ENCODE measurements around the gene FZD8.
"Not testable (repeated sequence)": the region's sequence is repeated elsewhere in the genome, so short reads cannot be mapped to it uniquely, and the experiment has no call there.

The FZD8 gene, protein sequence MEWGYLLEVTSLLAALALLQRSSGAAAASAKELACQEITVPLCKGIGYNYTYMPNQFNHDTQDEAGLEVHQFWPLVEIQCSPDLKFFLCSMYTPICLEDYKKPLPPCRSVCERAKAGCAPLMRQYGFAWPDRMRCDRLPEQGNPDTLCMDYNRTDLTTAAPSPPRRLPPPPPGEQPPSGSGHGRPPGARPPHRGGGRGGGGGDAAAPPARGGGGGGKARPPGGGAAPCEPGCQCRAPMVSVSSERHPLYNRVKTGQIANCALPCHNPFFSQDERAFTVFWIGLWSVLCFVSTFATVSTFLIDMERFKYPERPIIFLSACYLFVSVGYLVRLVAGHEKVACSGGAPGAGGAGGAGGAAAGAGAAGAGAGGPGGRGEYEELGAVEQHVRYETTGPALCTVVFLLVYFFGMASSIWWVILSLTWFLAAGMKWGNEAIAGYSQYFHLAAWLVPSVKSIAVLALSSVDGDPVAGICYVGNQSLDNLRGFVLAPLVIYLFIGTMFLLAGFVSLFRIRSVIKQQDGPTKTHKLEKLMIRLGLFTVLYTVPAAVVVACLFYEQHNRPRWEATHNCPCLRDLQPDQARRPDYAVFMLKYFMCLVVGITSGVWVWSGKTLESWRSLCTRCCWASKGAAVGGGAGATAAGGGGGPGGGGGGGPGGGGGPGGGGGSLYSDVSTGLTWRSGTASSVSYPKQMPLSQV

DNA sequence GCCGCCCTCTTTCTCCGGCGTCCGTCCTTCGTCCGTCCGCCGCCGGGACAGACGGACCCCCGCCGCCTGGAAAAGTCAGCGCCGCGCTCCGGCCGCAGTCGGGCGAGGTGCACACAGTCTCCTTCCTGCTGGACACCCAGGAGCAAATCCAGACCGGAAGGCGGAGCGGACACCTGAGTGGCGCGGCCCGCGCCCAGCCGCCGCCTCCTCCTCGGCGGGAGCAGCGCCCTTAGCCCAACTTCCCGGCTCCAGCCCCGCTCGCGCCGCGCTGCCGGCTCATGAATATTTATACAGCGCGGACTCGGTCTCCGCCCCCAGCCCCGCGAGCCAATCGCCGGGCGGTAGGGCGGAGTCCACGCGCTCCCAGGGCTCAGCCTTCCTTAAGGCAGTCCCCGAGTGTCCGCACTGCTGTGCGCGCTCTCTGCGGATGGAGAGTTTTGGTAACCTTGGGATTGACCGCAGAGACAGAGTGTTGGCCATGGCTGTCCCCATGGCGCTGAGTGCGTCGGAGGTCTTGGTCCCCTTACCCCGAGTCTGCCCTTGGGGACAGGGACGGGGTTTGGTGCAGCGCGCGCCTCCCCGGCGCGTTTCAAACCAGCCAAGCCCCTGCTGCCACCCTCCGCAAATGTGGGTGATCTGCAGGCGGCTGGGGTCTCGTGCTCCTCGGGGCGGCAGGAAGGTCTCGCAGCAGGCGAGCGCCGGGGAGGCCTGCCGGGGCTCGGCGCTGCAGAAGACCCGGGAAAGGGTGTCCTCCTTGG, at the start of gene FZD8:
TSS of gene FZD8 (minus strand) at position 262 of the 758 bp plus-strand sequence. CDS start 867 bp downstream, outside the sequence.
- peak; percentile 91 for DNase-seq

DNA sequence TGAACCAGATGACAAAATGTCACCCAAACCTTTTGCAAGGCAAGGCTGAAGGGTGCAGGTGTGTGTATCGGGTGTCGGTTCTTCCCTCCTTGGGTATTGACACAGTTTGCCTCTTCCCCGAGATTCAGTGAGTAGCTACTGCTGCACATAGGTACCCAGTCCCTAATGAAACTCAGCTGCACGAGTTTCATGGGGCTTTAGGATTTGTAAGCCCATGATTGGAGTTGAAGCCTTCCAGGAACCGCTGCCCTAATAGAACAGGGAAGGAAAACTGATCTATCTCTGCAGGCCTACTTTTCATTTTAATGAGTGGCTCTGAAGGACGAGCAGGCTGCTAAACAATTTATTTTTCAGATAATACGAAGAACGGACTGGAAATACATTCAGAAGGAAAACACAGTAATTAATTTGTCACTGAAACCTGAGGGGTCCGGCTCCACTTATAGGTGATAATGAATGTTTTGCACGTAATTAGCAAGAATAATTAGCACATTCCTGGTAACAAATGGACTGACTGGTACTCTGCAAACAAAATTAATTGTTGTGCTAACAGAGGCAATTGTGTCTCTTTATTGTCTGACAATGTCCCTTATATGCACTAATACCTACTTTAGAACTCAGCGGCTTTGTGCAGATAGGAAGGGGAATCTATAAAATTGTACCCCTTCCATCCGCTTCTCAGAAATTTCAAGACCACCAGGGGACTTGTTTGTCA, 49.6 kb upstream of the FZD8 start:
- no peak for DNase-seq

DNA sequence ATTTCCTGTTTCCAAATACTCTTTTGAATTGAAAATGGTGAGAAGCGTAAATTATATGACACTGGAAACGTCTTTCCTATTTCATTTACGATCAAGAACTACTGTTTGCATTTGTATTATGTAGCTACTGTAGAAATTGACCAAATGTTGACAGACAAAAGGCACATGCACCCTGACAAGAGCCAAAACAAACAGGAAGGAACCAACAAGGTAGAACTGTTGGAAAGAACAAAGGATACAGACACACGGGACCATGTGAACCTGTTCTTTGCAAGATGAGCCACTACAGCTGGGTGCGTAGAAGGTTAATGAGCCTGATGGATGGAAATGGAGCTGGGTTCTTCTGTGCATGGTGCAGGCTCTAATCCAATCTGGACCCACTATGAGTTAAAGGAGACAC, 48.4 kb upstream of the FZD8 start:
- peak; percentile 86 for DNase-seq

DNA sequence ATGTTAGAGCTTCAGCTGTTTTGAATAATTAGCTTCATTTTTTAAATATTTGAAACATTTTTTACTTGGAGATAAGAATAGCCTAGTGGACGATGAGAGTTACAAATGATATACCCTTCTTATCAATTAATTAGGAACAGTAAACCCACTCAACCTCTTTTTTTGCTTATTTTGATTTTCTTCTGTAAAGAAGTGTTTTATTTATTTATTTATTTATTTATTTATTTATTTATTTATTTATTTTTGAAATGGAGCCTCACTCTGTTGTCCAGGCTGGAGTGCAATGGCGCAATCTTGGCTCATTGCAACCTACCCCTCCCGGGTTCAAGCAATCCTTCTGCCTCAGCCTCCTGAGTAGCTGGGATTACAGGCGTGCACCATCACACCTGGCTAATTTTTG, 43.8 kb upstream of the FZD8 start:
- DNase-seq: not testable (repeated sequence)

DNA sequence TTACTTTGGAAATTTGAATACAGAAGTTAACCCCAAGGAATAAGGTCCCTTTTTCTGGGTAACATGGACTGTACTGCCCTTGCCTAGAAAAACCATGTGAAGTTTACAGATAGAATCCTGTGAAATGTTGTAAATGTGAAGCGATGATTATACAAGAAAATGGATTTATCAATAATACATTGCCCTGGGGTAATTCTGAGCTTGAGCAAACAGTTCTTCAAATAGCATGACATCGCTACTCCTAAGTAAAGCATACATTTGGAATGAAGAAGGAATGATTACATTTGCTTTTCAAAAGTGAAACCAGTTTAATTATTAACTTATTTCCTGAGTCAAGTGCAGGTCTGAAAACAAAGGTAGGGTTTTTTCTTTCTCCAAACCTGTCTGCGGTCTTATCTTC, 43.3 kb upstream of the FZD8 start:
- DNase-seq: no peak

DNA sequence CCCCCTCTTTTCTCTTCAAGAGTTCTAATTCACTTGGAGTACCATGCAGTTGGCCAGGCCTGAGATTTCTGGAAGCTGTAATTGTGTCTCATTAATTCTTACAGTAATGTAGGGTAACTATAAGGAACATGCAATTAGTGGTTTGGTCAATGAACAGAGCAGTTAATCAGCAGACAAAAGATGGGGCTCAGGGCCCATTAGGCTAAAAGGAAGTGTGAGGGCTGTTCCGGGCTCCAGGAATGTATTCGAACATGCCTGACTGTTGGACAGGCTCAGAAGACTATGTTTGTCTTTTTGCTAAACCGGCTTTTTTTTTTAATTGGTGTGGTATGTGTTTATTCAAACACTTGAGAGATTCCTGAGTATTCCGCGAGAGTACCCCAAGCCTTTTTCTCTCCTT, 42.5 kb upstream of the FZD8 start:
- DNase-seq: no peak

DNA sequence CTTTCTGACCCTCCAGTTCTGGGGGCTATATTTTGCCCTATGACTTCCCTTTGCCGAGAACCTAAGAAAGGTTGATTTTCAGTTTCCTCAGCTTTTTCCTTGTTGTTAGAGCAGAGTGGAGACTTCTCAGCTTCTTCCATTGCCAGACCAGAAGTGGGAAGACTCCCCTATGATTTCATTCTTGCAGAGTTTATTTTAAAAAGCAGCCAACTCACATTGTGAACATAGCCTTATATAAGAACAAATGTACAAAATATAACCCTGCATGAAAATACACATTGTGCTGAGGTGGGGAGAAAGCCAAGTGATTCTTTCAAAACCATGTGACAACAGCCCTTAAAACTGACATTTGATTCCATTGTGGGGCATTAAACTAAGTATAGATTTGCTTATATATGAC, 33.8 kb upstream of the FZD8 start:
- no peak for DNase-seq

DNA sequence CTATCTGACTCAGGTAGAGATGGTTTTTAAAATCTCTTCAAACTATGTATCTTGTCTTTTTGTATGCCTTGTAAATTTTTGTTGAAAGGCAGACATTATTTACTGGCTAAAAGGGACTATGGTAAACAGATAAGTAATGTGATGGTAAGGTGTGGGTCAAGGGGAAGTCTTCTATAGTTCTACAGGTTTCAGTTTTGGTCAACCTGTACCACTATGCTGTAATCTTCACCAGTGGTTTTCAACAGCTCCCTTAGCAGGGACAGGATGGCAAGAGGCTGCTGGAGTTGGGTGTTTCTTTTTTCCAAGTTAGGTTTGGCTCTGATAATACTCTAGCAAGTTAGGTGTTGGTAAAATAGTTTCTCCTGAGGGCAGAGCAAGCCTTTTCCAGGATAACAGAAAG, 32.7 kb upstream of the FZD8 start:
- DNase-seq: no peak

DNA sequence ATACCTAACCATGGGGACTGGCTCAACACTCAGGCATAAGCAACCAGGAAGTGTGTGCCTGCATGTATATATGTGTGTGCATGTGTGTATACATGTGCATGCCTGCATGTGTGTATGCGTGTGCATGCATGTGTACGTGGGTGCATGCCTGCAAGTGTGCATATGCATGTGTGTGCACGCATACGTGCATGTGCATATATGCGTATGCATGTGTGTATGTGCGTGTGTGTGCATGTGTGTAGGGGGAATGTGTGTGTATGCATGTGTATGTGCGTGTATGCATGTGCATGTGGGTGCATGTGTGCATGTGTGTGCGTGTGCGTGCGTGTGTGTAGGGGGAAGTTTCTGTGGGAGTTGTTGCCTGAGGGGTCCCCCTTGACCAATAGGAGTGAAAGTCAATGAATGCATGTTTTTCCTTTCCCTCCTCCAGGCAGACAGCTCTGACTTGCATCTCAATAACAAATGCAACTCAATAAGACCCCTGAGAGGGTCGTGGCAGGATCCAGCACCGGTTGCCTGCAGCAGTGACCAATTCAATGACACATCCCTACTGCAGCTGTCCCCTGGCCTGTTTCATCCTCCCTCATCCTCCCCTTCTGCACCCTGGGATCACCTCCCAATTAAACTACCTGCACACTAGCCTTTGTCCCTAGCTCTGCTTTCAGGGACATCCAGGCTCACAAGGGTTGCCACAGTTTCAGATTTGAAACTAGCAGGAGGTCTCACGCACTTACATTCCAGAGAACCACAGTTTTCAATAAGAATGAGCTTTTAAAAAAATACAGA, 27.0 kb upstream of the FZD8 start:
- no peak for DNase-seq

DNA sequence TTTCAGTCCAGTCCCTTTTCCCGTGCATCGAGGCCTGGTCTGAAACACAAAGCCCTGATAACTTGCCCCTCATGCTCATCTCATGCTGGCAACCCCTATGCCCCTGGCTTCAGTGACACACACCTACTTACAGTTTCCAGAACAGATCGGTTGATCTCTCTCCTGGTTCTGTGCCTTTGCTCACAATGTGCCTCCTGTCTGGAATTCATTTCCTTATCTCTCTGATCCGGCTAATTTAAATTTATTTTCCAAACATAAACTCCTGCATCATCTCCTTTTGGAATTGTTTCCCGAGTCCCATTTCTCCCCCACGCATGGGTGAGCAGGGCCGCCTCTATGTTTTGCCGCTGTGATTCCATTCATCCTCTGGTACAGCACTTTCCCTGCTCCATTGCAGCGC, 25.9 kb upstream of the FZD8 start:
- DNase-seq: no peak

DNA sequence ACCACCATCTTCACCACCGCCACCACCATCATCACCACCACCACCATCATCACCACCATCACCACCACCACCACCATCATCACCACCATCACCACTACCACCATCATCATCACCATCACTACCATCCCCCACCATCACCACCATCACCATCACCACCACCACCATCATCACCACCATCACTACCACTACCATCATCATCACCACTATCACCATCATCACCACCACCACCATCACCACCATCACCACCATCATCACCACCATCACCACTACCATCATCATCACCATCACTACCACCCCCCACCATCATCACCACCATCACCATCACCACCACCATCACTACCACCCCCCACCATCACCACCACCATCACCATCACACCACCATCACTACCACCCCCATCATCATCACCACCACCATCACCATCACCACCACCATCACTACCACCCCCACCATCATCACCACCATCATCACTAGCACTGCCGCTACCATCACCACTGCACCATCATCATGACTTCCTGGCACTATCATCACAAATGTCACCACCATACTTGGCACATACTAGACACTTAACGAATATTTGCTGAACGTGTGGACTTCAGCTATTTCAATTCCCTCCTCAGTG, 25.3 kb upstream of the FZD8 start:
- DNase-seq: no peak

DNA sequence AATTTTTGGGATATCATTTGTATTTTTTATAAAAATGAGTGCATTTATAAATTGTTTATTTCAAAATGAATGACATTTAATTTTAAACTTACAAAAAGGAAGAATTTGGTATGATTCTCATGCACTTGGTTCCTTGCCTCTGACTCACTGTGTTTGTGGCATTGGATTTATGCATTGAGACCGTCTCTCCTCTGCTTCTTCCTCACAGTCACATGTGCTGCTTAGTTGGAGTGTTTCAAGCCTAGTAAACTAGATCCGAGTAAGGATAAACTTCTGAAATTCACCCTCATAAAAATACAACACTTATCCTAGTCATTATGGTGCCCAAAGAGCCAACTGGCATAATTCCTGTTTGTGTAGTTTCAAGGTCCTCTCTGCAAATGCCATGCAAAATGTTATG, 19.1 kb upstream of the FZD8 start:
- no peak for DNase-seq

DNA sequence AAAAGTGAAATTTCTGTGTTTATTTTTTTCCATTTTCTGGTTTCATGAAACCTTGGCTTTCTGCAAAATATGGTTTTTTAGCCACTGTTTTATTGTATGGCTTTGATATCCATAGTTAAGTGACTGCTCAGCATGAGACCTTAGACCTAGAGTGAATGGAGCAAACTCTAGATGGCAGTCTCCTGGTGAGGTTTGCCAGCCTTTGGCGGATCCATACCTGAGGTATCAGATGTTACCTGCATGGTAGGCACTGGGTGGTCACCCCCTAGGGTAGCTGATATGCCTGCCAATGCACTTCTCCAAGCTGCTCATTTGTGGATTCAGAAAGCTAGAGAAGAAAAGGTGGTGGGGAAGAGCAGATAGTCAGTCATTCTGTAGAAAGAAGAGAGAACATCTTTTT, 17.4 kb upstream of the FZD8 start:
- DNase-seq: no peak

DNA sequence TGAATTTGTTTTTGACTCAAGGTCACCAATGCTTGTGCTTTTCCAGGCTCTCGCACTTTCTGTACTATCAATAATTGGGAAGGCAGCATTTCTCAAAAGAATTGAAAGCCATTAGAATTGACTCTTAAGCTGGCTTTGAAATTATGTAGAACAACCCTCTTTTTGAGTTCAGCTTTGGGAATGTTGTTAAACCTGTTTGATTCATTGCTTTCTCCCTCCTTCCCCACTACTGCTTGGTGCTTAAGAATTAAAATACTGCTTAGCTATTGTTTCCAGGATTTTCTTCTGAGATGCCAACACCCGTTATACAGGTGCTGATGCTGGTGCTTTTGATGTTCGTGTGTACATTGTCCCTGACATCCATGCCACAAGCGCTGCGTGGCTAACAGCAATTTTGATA, 15.5 kb upstream of the FZD8 start:
- DNase-seq: no peak

DNA sequence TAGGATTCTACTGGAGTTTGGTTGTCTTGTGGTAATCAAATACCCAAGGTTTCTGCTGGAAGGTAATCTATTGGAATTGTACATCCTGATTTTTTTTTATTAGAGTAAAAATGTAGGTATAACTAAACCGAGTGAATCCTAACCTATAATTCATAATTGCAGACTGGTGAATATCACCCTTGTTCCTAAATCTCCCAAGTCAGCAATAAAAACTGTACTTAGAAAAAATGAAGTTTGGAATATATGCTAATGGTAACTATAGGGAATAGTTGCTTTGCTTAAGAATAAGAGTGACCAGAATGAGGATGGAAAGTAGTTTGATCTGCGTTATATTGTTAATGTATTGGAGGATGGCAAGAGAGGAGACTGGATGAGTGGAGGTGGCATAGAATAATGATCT, 10.7 kb upstream of the FZD8 start:
- DNase-seq: no peak

DNA sequence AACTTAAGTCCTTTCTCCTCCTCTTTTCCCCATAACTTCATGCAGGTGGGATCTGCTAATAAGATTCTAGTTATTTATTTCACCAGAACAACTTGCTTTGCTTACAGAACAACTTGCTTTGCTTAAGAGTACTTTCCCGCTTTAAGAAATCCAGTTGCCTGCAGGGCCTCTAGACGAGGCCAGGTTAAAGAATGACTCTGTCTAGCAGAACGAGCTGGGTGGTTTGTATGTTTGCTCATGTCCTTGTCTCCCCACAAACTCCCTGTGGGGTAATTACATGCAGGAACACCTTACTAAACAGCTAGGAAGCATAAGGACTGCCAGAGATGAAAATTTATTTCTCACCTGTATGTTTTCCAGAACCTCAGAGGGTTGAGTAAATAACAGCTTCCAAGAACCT, 8.8 kb upstream of the FZD8 start:
- peak; percentile 47 for DNase-seq

DNA sequence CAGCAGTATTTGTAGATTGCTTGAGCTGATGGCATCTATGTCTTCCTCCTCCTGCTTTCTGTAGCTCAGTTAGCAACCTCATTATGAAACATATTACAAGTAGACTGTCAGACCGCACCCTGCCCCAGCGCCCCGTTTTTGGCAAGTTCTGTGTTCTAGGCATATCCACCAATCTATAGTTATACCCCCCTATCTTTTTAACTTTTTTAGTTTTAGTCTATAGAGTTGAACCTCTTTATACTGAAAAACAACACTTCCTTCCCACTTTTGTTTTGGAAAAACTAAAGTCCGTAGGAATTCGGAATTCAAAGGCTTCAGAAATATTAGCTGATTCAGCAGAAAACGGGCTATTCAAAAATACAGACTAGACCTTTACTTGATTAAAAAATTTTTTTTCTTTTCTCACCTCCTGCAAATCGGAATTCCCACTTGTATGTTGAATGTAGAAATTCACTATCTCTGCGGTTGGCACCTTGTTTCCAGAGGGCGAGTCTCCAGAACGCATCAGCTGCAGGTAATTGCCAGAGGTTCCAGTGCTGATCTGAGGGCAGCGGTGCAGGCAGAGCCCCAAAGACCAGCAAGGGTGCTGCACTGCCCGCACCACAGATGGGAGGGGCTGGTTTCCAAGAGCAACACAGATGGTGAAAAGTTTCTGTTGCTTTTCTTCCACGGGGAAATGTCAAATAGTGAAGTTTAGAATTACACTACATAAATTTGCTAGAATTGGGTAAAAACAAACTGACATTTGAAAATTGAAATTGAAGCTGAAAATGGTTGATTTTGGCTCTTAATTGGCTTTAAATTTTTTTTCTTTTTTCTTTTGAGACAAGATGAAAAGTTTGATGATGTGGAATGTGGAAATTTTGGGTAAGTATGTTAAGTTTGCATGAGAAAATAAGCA, 2.2 kb upstream of the FZD8 start:
- DNase-seq: no peak

DNA sequence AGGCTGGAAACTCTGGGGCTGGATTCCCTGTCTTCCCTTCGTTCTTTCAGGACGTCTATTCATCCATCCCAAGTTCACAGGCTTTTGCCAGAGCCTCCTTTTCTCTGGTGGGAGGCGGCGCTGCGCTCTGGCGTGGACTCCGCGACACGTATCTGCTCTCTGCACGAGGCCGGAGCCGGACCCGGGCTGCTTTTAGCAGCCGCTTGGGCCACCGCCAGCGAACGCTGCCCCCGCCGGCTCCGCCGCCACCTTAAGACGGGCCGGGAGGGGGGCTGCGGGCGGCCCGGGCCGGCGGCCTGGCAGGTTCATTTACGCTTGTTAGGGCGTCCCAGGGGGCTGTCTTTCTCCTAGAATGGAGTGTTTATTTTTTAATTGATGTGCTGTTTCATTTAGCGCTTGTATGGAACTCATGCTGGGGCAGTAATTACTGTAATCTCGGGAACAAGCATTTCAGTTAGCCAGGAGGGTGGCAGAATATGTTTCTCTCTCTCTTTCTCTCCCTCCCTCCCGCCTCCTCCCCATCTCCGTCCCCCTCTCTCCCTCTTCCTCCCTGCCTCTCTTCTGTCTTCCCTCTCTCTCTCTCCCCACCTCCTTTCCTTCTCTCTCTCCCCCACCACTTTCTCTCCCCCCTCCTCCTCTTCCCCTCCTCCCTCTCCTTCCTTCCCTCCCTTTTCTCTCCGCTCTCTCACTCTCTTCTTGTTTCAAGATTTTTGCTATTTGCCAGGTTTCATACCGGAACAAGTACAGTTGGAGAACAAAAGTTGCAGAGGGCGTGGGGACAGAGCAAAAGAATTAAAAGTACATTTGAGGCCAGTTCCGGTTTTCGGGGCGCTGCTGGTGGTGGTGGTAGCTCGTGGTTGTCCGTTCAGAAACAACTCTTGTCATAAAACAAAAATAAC, 1.3 kb upstream of the FZD8 start:
- DNase-seq: peak; percentile 64

DNA sequence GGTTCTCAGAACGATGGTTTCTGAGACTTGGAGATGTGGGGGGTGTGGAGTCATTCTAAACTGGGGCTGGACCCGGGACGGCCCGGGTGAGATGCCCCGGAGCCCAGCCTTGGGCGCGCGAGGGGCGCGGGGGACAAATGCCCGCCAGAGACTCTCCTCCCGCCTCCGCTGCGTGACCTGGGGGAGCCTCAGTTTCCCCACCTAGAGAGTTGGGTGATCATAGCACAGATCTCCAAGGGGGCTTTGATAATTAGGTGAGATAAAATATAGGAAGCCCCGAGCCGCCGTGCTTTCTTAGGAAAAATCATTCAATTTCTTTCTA, 658 bp upstream of the FZD8 start:
- no peak for DNase-seq

DNA sequence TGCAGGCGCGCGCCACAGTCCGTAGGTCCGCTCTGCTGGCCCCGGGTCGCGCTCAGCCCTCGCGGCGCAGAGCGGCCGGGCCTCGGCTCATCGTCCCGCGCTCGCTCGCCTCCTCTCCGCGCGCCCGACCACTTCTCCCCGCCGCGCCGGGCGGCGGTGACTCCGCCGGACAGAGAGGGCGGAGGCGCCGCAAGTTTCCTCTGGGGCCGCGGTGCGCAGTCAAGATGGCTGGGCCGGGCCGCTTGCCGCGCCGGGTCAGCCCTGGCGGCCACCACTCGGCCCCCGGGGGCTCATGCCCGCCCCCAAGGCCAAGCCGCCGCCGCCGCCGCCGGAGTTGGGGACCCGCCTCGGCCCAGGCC, 441 bp downstream of the FZD8 start:
- DNase-seq: no peak

All from NCI-H345 (cell line).